ENCODE results near the gene ADIRF. TPM values are rescaled to one million over a fixed set of nuclear protein-coding genes. Genes with fewer than 3 reads are reported as not detected.
"Not testable (repeated sequence)": the region's sequence is repeated elsewhere in the genome, so short reads cannot be mapped to it uniquely, and the experiment has no call there.

ADIRF gene
- total RNA-seq (2014; rRNA removed; shearing (Covaris generic)) = 0.34 and 0.68 TPM in 2 replicates

DNA sequence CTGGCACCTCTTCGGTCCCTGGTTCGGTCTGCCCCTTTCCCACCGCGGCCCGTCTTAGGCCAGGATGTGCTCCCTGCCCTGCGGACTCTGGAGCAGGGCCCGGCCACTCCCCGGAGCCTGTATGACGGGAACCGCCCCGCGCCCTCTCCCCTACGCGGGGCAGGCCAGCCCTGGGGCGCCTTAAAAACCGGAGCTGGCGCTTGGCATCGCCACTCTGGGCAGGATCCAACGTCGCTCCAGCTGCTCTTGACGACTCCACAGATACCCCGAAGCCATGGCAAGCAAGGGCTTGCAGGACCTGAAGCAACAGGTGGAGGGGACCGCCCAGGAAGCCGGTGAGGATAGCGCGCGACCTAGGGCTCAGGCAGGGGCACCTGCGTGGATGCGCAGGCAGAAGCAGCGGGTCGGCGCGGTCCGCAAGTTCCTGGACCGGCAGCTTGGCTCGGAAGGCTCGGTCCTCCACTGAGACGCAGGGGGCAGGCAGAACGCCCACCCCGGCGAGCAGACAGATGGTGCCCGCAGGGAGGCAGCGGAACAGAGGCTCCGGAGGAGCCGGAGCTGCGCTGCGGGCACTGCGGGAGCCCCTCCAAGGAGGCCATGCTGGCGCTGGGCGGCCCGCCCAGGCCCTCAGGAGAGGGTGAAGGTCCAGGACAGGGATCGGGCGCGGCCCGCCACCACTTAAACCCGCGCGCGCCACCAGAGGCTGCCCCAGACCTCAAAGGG is at the start of gene ADIRF:
Gene ADIRF (plus strand): TSS at position 212 of the 723 bp plus-strand sequence. CDS start 63 bp downstream, at position 275.
- Histone ChIP-seq H3K4me1 (peaks cover 18% of the 10 kb centered on the region), H3K4me3 (peak within 1 kb of the TSS; percentile 23; the same call in 1 of the 2 replicates), H3K36me3 (no peaks in the 10 kb centered on the region), H3K9me3 (replicated peaks) (no peaks in the 10 kb centered on the region), H3K27me3 (no peaks in the 10 kb centered on the region), H3K27ac (peak within 1 kb of the TSS; percentile 62)
- DNase-seq = no peak

DNA sequence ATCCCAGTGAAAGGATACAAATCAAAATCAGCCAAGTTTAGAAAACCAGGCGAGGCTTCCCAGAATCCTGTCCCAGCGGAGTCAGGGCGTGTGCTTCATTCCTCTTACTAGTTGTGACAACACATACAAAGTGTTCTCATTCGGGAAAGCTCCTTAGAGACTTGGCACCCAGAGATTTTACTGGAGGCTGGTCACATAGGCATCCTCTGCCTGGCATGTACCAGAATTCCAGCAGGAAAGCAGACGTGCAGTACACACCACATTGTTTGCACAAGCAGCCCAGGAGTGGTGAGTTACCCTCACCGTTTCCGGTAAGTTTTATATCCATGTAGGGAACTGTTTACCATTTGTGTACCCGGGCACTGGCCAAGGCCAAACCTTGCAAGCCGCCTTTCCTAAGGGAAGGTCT is 45.7 kb upstream of the ADIRF start:
- H3K4me1 ChIP-seq = no peaks in the 10 kb centered on the region
- no peak overlapping the region for H3K4me3 ChIP-seq
- no peaks in the 10 kb centered on the region for H3K9me3 ChIP-seq (replicated peaks)
- no peak for DNase-seq
- peaks cover 21% of the 10 kb centered on the region for H3K36me3 ChIP-seq
- no peaks in the 10 kb centered on the region for H3K27me3 ChIP-seq
- no peak overlapping the region for H3K27ac ChIP-seq

DNA sequence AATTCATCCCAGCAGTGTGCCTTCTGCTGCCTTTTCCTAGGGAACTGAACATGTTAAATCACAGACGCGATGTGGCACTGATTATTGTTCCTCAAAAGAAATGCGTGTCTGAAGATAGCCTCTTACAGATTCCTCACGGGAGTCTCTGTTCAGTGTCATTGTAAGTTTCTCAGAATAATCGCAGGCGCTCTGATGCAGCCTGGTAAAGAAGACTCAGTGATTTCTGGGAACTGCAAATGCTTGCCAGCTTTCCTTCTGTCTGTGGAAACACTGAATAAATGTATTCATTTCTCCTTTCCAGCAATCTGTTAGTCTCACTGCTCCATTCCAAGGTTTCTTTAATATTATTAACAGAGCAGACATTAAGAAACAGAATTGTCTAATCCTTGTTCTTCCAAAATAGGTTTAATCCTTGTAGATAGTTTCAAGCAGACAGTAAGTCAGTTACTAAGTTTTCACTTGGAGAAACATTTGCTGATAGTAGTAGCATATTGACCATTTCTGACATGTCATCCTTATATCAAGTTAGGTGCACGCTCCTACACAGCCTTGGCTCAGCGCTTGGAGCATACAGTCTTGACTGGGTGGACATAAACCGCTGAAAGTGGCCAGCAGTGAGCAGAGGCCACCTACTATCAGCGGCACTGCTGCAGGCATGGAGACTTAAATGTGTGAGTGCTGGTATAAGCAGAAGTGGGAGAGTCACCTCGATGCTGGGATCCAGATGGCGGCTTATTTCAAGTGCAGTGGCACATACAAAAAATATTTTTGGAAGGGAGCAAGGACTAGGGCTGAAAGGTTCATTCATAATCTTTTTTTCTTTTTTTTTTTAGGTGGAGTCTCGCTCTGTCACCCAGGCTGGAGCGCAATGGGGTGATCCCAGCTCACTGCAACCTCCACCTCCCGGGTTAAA is 38.6 kb upstream of the ADIRF start:
- no peak overlapping the region for H3K27ac ChIP-seq
- H3K4me1 ChIP-seq = no peaks in the 10 kb centered on the region
- peaks cover 2% of the 10 kb centered on the region; the same call in 1 of the 2 replicates for H3K36me3 ChIP-seq
- DNase-seq = no peak
- H3K27me3 ChIP-seq = no peaks in the 10 kb centered on the region
- H3K4me3 ChIP-seq = no peak overlapping the region
- H3K9me3 ChIP-seq (replicated peaks) = no peaks in the 10 kb centered on the region

DNA sequence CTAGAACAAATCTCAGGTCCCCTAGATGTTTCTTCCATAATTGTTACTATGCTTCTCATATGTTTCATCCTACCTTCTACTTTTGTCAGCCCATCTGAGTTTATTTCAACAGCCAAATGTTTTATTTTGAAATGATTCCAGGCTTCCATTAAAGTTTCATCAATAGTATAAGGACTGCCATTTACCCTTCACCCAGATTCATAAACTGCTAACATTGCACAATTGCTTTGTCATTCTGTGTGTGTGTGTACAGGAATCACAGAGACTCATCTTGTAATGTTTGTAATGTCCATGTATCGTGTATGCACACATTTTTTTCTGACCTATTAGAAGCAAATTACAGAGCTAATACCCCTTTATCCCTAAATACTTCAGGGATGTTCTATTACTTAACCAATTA is 36.4 kb upstream of the ADIRF start:
- H3K36me3 ChIP-seq = peaks cover 2% of the 10 kb centered on the region; the same call in 1 of the 2 replicates
- H3K4me3 ChIP-seq = no peak overlapping the region
- DNase-seq = no peak
- no peaks in the 10 kb centered on the region for H3K9me3 ChIP-seq (replicated peaks)
- no peaks in the 10 kb centered on the region for H3K4me1 ChIP-seq
- H3K27ac ChIP-seq = no peak overlapping the region
- no peaks in the 10 kb centered on the region for H3K27me3 ChIP-seq

DNA sequence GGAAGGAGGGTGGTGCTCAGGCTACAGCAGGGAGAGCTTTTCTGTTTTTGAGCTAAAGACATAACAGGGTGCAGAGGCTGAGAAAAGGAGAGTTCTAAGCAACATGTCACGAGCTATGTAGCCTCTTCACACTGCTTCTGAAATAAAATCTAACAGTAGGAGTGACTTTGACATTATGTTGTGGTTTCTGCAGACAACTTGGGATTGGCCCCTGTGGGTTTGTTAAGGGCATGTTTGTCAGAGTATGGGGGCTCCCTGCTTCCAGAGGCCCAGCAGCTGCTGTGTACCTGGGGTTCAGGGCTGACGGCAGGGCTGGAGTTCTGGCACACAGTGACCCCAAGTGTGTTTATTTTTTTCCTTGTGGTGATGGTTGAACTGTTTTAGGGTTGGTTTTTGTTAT is 35.6 kb upstream of the ADIRF start:
- no peak overlapping the region for H3K27ac ChIP-seq
- H3K36me3 ChIP-seq = peaks cover 2% of the 10 kb centered on the region; the same call in 1 of the 2 replicates
- no peaks in the 10 kb centered on the region for H3K9me3 ChIP-seq (replicated peaks)
- H3K4me3 ChIP-seq = no peak overlapping the region
- H3K4me1 ChIP-seq = no peaks in the 10 kb centered on the region
- DNase-seq = no peak
- H3K27me3 ChIP-seq = no peaks in the 10 kb centered on the region

DNA sequence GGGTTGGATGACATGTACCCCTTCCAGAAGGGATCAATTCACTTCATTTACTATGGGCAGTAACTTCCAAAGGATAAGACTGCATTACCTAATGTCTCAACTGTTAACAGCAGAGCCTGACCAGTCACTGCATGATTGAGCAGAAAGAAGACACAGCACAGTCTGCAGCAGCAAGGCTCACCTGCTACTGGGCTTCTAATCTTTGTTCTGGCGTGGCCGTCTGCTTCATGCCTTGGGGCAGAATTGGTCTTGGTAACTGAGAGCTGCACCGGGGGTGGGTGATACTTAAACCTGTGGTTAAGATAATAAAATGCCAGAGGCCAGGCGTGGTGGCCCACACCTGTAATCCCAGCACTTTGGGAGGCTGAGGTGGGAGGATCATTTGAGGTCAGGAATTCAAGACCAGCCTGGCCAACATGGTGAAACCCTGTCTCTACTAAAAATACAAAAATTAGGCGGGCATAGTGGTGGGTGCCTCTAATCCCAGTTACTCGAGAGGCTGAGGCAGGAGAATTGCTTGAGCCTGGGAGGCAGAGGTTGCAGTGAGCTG is 34.0 kb upstream of the ADIRF start:
- H3K27me3 ChIP-seq; H3K36me3 ChIP-seq; H3K4me1 ChIP-seq; H3K4me3 ChIP-seq; H3K9me3 ChIP-seq (replicated peaks); H3K27ac ChIP-seq: not testable (repeated sequence)
- DNase-seq = peak; percentile 26 to 41

DNA sequence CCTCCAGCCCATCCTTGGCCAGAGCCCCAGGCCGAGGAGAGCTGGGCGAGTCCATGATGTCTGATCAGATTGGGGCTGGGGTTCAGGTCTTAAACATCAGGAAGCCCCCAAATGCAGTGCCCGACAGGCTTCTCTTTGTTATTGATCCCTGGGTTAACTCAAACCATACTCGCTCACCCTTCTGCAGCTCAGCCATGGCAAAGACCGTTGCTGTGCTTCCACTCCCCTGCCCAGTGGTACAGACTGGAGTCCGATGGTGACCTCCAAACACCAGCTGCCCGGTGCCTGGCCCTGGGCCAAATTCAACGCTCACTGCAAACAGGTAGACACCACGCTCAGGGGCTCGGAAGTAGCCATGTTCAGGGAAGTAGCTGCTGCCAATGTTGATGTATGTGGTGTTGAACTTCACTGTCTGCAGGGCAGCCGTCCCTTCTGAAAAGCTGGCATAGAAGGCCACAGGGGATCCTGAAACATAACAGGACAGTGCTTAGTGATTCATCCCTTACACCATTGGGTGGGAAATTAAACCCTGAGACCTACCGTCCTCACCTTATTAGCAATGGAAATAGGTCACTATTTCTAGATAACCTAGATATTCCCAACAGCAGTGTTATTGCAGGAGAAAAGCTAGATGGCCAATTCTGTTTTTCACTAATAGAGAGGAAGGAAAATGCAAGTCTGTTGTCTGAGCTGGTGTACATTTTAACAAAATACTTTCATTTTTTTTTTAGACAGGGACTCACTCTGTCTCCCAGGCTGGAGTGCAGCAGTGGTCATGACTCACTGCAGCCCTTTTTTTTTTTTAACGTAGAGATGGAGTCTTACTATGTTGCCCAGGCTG is 31.4 kb upstream of the ADIRF start:
- no peak for DNase-seq
- Histone ChIP-seq H3K4me1 (no peaks in the 10 kb centered on the region), H3K27me3 (no peaks in the 10 kb centered on the region), H3K9me3 (replicated peaks) (no peaks in the 10 kb centered on the region), H3K4me3 (no peak overlapping the region), H3K36me3 (no peaks in the 10 kb centered on the region), H3K27ac (no peak overlapping the region)

DNA sequence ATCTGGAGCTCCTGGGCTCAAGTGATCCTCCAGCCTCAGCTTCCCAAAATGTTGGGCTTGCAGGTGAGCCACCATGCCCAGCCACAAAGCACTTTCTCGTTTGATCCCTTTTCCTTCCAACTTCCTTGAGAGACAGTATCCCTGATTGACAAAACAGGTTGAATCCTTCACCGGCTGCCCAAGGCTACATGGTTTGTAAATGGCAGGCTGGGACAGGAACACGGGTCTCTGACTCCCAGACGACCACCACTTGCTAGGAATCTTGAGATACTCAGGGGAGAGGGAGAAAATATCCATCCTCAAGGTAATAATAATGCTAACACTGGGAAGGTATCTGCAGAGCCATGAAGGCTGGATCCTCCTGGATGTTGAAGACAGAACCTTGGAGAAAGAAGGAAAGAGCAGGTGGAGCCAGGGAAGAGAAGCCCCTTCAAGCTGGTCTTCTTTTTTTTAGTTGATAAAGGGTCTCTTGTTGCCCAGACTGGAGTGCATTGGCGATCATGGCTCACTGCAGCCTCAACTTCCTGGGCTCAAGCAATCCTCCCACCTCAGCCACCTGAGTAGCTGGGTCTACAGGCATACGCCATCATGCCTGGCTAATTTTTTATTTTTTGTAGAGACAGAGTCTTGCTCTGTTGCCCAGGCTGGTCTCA is 30.7 kb upstream of the ADIRF start:
- no peak for DNase-seq
- Histone ChIP-seq H3K9me3 (replicated peaks) (no peaks in the 10 kb centered on the region), H3K36me3 (no peaks in the 10 kb centered on the region), H3K27ac (no peak overlapping the region), H3K4me3 (no peak overlapping the region), H3K4me1 (no peaks in the 10 kb centered on the region), H3K27me3 (no peaks in the 10 kb centered on the region)

DNA sequence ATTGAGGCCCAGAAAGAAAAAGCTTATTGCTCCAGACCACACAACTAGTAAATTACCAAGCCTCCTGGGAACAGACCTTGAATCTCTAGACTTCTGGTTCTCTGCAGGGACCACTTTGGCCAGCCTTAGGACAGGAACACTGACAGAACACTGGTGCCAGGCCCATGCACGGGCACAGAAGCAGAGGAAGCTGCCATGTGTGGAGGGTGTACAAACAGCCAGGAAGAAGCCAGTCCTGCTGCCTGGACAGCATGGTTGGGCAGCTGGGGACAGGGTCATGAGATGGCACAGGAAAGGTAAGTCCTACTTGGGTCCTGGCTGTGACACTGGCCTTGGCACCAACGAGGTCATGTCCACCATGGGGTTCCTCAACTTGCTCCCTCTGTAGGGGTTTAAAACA is 30.0 kb upstream of the ADIRF start:
- no peak overlapping the region for H3K27ac ChIP-seq

DNA sequence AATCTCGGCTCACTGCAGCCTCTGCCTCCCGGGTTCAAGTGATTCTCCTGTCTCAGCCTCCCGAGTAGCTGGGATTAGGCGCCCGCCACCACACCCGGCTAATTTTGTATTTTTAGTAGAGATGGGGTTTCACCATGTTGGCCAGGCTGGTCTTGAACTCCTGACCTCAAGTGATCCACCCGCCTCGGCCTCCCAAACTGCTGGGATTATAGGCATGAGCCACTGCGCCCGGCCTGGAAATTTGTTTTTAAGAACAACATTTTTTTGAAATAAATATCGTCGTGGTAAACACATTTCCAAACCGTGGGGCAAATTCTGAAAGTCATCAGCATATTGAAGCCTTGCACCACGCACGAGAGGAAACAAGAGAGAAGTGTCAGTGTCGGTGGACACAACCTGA is 28.2 kb upstream of the ADIRF start:
- H3K36me3 ChIP-seq; H3K9me3 ChIP-seq (replicated peaks); H3K27me3 ChIP-seq; H3K4me1 ChIP-seq; DNase-seq; H3K27ac ChIP-seq; H3K4me3 ChIP-seq: not testable (repeated sequence)

More for the DNA sequence above, 30.0 kb upstream of the ADIRF start:
- no peaks in the 10 kb centered on the region for H3K9me3 ChIP-seq (replicated peaks)
- H3K36me3 ChIP-seq = no peaks in the 10 kb centered on the region
- no peak for DNase-seq
- H3K4me1 ChIP-seq = no peaks in the 10 kb centered on the region
- no peaks in the 10 kb centered on the region for H3K27me3 ChIP-seq
- no peak overlapping the region for H3K4me3 ChIP-seq

DNA sequence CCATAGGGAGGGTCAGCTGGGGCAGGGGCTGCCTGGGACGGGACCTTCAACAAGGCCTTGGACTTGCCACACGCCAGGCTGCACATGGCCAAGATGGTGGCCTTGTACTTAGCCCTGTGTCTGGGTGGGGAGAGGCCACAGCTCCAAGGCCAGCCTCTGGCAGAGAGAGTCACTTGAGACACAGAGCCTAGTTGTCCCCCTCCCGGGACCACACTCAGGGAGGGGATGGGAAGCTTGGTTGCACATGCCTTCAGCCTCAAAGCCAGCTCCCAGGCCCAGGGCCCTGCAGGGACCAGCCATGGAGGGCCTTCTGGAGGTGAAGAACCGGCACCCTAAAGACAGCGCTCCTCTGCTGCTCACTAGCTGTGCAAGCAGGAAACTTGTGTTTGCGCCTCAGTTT is 27.6 kb upstream of the ADIRF start:
- Histone ChIP-seq H3K4me1 (no peaks in the 10 kb centered on the region; the same call in none of the 2 replicates), H3K36me3 (no peaks in the 10 kb centered on the region), H3K4me3 (no peak overlapping the region), H3K9me3 (replicated peaks) (no peaks in the 10 kb centered on the region), H3K27ac (no peak overlapping the region), H3K27me3 (no peaks in the 10 kb centered on the region)
- DNase-seq = no peak

DNA sequence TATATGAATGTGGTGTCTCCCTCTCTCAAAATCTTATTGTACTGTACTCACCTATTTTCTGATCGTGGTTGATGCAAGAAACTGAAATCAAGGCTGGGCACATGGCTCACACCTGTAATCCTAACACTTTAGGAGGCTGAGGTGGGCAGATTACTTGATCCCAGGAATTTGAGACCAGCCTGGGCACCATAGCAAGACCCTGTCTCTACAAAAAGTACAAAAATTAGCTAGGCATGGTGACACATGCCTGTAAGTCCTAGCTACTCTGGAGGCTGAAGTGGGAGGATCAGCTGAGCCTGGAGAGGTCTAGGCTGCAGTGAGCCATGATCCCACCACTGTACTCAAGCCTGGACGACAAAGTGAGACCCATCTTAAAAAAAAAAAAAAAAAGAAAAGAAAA is 26.9 kb upstream of the ADIRF start:
- no peaks in the 10 kb centered on the region; the same call in none of the 2 replicates for H3K4me1 ChIP-seq
- H3K9me3 ChIP-seq (replicated peaks) = no peaks in the 10 kb centered on the region
- no peak overlapping the region for H3K27ac ChIP-seq
- DNase-seq = no peak
- no peak overlapping the region for H3K4me3 ChIP-seq
- H3K36me3 ChIP-seq = no peaks in the 10 kb centered on the region
- no peaks in the 10 kb centered on the region for H3K27me3 ChIP-seq

DNA sequence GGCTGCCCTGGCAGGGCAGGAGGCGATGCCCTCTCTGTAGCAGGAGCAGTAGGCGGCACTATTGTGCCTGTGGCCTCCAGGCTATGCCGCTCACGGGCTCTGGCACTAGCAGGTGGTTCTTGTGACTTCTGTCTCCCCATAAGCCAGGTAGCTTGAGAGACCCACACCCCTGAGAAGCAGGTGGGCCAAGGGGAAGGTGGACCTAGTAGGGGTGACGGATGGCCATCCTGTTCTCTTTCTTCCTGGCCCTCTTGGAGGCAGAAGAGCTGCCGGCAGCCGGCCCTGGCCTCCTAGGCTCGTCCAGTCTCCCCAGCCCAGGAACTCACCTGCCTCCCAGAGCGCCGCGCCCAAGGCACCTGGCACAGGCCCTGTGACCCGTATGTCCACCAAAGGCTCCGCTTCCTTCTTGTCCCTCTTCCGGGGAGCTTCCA is 26.3 kb upstream of the ADIRF start:
- H3K4me1 ChIP-seq = no peaks in the 10 kb centered on the region; the same call in none of the 2 replicates
- no peaks in the 10 kb centered on the region for H3K9me3 ChIP-seq (replicated peaks)
- no peak for DNase-seq
- no peak overlapping the region for H3K27ac ChIP-seq
- no peaks in the 10 kb centered on the region for H3K27me3 ChIP-seq
- H3K4me3 ChIP-seq = no peak overlapping the region
- H3K36me3 ChIP-seq = no peaks in the 10 kb centered on the region

All from SJCRH30 (cell line).